ENCODE results near the gene PRG2.

Gene PRG2

DNA sequence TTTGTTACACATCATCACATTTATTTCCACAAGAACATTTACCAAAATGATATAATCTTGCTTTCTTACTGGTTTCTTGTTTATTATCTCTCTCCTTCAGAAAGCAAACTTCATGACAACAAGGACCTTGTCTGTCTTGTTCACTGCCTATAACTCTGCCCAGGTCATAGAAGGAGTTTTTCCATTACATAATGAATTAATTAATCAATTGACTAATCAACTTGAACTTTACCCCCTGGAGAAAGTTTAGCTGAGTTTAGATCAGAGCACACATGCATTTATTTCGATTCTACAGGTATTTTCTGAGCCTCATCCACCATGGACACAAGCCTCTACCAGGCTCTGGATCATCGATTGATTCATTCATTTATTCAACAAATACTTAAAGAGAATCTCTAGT, 6.3 kb upstream of the PRG2 start:
- no peak for DNase-seq (ENCODE audit: low read depth in 2 of 2)

DNA sequence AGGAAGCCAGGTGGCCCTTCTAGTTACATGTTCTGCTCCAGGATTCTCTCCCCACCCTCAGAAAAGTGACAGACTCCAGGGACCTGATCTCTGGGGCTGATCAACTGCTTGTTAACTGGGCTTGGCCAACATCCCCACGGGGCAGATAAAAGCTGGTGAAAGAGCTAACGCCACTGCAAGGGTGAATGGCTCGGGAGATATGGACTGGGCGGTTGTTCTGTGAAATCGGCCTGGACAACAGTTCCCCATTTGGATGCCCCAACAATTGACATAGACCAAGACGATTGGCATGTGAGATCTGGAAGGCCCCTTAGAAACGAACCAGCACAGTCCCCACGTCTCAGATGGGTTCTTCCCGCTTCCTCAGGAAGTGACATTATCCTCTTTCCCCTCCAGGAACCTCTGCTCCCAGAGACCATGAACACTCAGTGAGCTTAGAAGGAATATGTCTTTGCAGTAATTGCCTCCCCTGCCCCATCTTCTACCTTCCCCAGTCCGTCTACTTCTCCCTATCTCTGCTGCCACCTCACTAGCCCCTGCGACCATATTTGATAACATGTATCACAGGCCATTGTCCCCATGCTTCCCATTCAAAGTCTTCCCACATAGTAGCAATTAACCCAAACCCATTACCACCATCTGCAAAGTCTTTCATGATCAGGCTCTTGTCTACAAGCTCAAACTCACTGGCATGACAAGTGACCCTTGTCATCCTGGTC, 5.6 kb upstream of the PRG2 start:
- DNase-seq (ENCODE audit: low read depth in 2 of 2) = no peak

DNA sequence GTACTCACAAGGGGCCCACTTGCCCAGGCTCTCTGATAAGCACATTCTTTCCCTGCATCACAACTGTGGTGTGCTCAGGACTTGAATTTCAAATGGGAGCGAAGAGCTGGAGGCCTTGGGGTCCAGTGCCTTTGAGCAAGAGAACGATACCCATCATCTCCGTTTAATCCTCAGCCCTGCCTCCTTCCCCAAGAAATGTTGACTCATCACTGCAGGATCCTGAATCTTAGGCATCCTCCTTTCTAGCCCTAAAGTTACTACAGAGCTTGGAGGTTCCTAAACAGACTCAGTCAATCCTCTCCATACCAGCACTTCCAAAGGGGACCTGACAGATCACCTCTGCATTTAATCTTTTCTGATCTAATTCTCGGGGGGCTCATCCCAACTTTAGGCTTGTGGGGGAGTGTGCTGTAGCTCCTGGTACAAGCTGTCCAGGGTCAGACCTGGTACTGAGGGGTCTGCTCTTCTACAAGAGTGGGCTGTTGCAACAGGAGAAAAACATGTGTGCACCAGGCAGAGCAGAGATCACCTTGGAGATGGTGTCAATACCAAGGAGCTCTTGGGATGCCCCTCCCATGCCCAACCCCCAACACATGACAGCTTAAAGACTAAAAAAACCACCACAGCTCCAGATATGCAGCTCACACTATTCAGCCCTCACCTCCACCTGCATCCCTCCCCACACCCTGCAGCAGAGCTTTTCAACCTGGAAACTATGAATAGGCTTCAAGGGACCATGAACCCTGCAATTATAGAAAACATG, 3.9 kb upstream of the PRG2 start:
- no peak for DNase-seq (ENCODE audit: low read depth in 2 of 2)

DNA sequence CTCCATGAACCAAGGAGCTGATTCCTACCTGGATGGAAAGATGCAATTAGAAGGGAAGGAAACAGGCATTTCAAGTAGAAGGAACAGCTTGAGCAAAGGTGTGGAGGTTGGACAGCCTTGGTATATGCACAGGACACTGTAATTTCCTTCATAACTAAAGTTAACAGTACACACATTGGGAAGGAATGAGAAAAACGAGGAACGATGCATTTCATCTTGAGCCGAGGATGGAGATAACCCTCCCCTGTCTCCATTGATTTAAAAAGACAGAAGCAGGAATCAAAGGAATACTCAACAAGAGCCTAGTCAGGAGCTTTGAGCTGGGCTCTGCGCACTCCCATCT, 2.3 kb upstream of the PRG2 start:
- no peak for DNase-seq (ENCODE audit: low read depth in 2 of 2)

DNA sequence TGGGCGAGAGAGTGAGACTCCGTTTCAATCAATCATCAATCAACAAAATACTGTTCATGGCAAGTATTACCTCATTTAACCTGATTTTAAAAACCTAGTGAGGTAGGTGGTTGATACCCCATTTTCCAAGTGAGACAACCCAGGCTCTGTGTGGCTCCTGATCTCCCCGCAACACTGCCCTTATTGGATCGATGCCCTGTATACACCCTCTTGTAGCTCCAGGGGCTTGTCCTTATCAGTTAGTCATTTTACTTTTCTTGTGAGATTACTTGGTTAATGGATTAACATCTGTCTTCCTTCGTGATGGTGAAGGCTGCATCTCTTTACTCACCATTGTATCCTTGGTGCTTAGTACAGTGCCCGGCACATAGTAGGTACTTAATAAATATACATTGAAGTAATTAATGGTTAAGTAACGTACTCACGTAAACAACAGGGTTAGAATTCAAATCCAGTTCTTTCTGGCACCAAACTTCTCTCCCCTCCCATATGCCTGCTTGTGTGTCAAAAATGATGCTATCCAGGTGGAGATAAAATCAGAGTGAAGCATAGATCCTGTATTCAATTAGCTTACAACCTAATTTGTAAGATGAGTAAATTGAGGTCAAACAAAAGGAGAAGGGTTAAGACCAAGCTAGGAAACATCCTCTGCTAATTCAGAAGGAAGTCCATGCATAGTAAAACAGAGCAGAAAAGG, 1.8 kb upstream of the PRG2 start:
- no peak for DNase-seq (ENCODE audit: low read depth in 2 of 2)

DNA sequence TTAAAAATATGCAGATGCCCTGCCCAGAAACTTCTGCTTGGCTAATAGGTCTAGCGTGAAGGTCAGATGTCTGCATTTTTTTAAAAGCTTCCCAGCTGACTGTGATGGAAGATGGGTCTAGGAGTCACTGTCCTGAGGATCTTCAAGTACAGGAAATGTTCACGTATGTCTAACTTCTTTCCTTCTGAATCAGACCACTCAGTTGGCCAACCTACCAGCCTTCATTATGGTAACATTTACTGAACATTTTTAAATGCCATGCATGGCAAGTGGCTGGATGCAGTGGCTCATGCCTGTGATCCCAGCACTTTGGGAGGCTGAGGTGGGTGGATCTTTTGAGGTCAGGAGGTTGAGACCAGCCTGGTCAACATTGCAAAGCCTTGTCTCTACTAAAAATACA, 1.1 kb upstream of the PRG2 start:
- no peak for DNase-seq (ENCODE audit: low read depth in 2 of 2)

DNA sequence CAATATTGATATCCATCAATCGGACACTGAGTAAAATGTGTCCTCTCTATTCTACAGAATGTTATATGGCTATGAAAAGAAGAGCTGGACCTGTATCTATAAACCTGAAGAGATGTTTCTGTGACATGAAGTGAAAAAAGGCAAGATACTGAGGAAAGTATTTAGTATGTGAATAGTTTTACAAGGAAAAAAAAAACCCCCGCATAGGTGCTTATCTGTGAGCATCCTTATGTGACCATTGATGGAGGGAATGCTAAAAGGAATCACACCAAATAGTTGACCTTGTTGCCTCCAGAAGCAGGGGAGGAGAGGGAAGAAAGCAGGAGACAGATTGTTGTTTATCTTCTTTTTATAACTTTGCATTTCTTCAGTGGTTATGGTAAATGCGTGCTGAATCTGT, 661 bp upstream of the PRG2 start:
- DNase-seq (ENCODE audit: low read depth in 2 of 2) = no peak

DNA sequence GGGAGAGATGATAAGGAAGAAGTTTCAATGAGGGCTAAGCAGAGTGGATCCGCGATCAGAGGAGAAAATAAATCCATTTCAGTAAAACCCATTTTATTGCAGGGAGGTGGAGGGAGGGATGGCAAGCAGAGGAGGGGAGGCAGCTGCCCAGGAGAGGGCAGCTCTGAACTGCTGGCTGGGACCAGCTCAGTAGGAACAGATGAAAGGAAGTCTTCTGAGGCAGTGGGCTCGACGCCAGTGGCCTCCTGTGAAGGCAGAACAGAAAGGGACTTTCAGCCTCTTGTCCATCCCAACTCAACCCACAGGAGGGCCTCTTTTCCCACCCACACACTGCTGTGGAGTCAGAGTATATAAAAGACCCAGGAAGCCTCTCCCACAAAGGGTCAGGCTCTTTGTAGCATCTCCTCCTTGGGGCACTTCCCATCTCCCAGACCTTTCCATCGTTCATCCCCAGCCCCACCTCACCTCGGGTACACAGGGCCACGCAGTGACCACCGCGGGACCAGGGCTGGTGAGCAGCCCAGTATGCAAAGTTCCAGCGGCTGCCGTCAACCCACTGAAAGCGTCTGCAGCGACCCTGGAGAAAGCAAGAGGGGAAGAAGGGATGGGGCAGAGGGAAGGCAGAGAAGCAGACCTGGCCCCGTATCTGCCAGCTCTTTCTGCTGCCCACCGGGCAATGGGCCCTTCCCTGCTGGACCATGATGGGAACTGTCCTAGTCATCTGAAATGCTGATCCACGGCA, 3.0 kb downstream of the PRG2 start:
- no peak for DNase-seq (ENCODE audit: low read depth in 2 of 2)

DNA sequence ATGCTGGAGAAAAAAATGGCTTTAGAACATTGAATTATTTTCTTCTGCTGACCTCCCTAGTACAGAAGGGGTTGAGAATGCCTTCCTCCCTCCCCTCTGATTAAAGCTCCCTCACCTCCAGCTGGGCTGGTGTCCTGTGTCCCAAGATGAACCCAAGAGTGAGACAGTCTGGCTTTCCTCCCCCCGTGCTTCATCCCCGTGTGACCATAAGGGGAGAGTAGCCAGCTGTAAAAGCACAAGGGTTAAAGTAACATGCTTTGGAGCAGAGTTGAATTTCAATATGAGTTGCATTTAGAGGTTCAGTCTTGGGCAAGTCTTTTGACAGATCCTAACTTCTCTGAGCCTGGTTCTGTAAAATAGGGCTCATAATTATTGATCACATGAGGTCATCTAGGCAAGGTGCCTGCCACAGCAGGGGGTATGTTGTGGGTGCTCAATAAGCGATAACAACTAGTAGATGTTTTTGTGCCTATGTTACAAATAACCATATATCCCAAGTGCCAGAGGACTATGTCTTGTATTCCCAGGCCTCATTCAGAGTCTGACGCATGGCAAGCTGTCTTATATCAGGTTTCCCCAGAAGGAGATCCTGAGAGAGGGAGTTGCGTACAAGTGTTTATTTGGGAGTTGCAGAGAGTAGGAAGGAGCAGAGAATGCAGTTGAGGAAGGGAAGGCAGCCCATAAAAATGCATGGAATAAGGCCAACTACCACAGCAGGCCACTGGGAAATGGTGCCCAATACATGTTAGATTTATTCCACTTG, 4.1 kb downstream of the PRG2 start:
- DNase-seq (ENCODE audit: low read depth in 2 of 2) = no peak

DNA sequence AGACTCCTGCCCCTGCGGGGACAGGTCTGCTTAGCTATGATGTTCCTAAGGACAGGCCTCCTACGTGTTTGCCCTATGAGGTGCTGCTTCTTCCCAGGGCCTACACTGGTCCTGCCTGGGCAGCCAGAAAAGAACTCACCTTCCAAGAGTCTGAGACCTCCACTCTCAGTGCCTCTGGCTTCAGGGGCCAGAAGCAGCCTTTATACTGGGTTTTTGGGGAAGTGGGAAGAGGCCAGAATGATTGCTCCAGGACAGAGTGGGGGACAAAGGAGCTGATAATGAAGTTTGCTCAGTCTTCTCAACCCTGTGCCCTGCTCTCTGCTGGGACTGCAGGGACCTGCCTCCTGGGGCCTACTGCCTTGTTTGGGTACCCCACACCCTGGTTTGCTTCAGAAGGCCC, 9.5 kb downstream of the PRG2 start, which contains the start of gene PRG3:
Gene PRG3 (minus strand): TSS at position 176 of the 400 bp plus-strand sequence. CDS start 442 bp downstream, outside the sequence.
- DNase-seq (ENCODE audit: low read depth in 2 of 2) = no peak

DNA sequence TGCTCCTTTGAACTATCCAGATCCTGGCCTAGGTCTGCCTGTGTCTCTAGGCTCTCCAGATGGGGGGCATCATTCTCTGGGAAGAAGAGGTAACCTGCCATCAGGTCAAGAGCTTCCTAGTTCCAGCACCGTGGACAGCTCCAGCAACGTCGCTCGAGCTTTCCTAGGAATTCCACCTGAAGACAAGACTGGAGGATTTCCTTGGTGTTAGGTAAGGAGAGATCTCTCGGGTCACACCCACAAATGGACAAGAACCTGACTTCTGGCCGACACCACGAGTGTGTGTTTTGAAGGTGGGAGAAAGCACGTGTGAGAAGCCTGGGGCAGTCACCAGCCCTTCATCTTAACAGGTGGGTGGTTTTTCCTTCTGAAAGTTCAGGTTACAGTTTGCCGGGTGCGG, 10.7 kb downstream of the PRG2 start:
- DNase-seq (ENCODE audit: low read depth in 2 of 2) = no peak

DNA sequence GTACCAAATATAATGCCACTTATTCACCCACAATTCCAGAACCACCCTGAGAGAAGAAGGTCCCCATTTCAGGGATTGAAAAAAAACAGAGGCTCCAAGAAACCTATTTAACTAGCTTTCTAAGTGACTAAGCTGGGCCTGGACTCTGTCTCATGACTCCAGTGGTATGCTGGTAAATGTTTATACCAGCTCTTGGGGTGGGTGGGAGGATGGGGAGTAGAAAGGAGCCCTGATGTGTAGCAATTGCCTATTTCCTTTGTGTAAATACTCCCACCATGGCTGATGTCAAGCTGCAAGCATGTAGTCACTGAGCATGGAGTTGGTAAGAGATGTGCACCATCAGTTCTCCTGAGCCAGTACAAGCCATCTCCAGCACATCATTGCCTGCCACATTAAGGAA, 12.3 kb downstream of the PRG2 start:
- DNase-seq (ENCODE audit: low read depth in 2 of 2) = no peak

DNA sequence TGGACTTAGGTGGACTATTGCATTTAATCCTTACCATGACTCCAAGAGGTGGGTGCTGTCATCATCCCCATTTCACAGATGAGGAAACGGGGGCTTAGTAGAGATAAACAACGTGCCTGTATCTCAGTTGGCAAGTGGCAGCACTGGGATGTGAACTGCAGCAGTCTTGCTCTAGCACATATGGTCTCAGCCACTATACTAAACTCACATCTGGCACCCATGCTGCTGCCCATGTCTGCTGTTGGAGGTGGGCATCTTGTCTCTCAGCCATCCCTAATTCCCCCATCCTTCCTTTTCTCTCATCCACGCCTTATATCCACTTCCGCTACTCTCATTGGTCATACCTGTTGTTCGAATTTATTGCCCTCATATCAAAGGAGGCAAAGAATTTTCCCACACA, 13.3 kb downstream of the PRG2 start:
- no peak for DNase-seq (ENCODE audit: low read depth in 2 of 2)

DNA sequence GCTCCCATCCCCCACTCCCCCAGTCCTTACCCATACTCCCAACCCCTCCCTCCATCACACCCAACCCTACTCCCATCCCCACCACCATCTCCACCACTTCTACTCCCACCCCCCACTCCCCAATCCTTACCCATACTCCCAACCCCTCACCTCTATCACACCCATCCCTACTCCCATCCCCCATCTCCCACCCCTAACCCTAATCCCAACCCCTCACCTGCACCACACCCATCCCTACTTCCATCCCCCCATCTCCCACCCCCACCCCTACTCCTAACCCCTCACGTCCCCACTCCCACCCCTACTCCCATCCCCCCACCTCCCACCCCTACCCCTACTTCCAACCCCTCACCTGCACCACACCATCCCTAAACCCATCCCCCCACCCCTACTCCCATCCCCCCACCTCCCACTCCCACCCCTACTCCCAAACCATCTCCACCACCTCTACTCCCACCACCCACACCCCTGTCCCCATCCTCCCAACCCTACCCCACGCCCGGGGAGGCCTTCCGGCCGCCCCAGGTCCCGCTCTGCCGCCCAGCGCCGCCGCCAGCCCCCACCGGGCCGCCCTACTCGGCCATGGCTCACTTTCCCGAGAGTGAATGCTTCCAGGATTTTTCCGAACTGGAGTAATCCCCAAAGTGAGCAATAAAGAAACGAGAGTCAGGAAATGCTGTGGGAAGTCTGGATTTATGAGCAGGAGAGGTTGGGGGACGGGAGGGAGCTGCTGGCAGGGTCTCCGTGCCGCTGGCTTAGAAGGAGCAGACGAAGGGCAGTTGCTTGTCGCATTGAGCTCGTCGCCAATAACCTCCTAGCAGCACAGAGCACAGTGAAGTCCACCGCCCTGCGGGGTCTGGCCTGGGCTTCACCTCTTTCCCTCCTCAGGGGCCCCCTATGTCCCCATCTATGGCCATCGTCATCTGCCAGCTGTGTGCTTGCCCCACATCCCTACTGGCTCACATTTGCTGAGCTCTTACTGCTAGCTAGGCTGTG, 14.1 kb downstream of the PRG2 start:
- no peak for DNase-seq (ENCODE audit: low read depth in 2 of 2)

DNA sequence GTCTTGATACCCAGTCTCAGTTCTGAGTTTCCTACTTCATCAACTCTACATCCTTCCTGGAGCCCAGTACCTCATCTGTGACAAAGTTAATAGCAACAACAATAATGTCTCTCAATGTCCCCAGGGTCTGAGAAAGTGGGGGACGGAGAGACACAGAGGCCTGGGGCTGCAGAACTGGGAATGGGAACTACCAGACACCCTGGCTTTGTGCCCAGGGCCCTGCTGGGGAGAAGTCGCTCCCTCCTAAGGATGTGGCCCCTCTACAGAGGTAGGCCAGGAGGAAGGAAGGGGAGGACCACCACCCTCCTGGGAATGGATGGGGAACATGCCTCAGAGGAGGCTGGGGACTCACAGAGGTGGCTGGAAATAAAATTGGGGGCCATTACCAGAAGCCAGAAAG, 15.0 kb downstream of the PRG2 start:
- no peak for DNase-seq (ENCODE audit: low read depth in 2 of 2)

DNA sequence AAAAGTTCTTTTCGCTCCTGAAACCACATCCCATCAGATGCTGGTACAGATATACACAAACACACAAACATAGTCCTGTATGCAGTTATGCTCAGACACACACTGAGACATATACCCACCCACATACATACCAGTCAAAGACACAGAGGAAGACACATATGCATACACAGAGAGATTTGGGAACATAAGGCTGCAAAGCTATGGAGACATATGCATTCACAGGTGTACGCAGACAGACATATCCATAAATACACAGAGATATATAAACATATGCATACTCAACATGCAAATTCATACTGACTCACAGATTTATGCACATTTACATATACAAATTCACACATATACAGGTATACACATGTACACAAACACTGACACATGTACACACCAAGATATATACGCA, 15.5 kb downstream of the PRG2 start:
- no peak for DNase-seq (ENCODE audit: low read depth in 2 of 2)

DNA sequence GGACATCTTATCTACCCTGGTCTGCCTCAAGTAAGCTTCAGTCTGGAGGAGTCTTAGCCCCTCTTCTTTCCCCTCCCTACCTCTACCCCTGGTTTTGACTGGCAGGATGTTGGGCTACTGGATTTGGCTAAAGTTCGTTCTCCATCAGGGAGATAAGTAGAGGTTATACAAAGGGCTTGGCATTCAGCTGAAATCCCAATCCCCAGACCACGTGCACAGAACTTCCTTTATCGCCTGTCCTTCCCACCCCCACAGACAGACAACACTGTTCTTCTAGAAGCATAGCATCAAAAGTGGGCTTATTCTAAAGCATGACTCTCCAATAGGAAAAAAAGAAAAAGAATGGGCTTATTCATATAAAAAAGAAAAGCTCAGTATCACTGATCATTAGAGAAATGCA, 17.3 kb downstream of the PRG2 start:
- DNase-seq (ENCODE audit: low read depth in 2 of 2) = no peak

DNA sequence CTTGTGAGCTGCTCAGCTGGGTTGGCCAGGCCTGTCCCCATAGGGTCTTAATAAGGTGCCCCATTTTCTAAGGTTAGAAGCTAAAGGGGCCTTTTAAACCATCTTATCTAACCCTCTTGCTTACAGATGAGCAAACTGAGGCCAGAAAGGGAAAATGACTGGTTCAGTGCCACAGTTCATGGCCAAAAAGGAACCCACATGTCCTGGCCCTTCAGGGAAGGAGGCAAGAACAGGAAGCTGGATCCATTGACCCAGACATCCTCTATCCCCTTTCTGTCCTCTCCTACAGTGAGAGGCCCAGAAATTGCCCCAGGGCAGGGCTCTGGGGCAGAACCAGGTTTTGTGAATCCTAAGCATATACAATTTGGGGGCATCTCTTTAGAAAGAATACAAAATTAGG, 19.5 kb downstream of the PRG2 start:
- no peak for DNase-seq (ENCODE audit: low read depth in 2 of 2)

DNA sequence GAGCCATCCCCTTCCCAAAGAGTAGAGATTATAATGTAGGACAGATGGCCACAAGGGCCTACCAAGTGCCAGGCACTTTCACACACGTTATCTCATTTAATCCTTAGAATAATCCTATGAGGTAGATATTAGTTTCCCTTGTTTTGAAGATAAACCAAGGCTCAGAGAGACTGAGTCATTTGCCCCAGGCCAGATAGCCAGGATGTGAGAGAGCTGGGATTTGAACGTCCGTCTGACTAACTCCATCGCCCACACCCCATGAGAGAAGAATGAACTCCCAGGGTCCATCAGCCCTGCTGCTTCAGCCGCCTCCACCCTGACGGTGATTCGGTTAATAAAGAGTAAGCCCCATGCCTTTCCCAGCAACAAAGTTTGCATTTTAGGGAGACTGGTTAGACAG, 20.2 kb downstream of the PRG2 start:
- DNase-seq (ENCODE audit: low read depth in 2 of 2) = no peak

DNA sequence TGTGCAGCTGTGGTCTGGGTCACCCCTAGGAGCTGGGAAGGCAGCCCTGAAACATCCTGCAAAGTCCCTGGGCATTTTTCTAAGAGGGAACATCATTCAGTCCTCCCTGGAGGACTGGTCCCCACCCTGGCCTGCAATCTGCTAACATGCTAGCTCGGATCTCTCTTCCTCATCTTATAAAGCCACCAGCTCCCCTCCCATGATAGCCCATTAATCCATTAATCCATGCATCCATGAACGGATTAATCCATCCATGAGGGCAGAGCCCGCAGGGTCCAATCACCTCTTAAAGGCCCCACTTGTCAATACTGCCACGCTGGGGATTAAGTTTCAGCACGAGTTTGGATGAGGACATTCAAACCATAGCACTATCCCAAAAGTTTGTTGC, 21.6 kb downstream of the PRG2 start:
- no peak for DNase-seq (ENCODE audit: low read depth in 2 of 2)
